Measurements from ENCODE around the gene CASTOR1.

- TF ChIP-seq POLR2A (IDR thresholded peaks at IDR 0.05; ENCODE audit: low read length) (peak; percentile 48), GATA1 (IDR thresholded peaks at IDR 0.05; ENCODE audit: low read depth, low read length) (no peak)
Observed at GRCh38 chr22:30326706-30327362, 37.5 kb upstream of the CASTOR1 start, which contains the start of gene TBC1D10A.
